ENCODE results near the gene ATXN10.

GRCh38 chr22:45632791-45633515 lies 38.7 kb upstream of the ATXN10 start:
- TF ChIP-seq, protein P1, sequence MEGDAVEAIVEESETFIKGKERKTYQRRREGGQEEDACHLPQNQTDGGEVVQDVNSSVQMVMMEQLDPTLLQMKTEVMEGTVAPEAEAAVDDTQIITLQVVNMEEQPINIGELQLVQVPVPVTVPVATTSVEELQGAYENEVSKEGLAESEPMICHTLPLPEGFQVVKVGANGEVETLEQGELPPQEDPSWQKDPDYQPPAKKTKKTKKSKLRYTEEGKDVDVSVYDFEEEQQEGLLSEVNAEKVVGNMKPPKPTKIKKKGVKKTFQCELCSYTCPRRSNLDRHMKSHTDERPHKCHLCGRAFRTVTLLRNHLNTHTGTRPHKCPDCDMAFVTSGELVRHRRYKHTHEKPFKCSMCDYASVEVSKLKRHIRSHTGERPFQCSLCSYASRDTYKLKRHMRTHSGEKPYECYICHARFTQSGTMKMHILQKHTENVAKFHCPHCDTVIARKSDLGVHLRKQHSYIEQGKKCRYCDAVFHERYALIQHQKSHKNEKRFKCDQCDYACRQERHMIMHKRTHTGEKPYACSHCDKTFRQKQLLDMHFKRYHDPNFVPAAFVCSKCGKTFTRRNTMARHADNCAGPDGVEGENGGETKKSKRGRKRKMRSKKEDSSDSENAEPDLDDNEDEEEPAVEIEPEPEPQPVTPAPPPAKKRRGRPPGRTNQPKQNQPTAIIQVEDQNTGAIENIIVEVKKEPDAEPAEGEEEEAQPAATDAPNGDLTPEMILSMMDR (IDR thresholded peaks at IDR 0.05), result no peak
- TF ChIP-seq POLR2A (IDR thresholded peaks at IDR 0.05), result no peak

Data from esophagus squamous epithelium (tissue), 4 donors.